Left colon (tissue), 2 donors: Measurements from ENCODE around the gene TAF1C. TPM values are rescaled to one million over a fixed set of nuclear protein-coding genes. Genes with fewer than 3 reads are reported as not detected.

ENCODE experiments used
- ATAC-seq: fragments of 200-7000 bp; cut with Tn5 transposase; one replicate; pipeline ENCODE4 v1.9.1; 2020; ENCODE audit warnings: mild to moderate bottlenecking, moderate library complexity
- DNase-seq, 2 donors: peaks; one replicate each; pipeline ENCODE4 v3.0.0-alpha.2; 2020
- intact Hi-C, 2 donors: fragments of 100-400 bp; cut with DNase I in 1 of 2; cut with micrococcal nuclease in 1 of 2; formaldehyde crosslinking; loops; one replicate each; pipeline versions ENCODE4 v1.11.2 to v1.14.0; 2022; cut with DNase I, micrococcal nuclease
- total RNA-seq, 2 donors: library from RNA; stranded (reverse); fragmentation: NEBNext Ultra II Directional; extraction: Animal tissue kit (Norgen Biotek cat#: 25700); gene quantifications; one replicate each; pipeline ENCODE4 v1.2.1, GENCODE V29; 2021
- donor health status: DM: no; HTN: no; CAD: no.
- donor health status: DM: yes; HTN: yes; CAD: no.

Gene TAF1C
- total RNA-seq, 2 donors from 2014 or later = 33.1 to 36.8 TPM

DNA sequence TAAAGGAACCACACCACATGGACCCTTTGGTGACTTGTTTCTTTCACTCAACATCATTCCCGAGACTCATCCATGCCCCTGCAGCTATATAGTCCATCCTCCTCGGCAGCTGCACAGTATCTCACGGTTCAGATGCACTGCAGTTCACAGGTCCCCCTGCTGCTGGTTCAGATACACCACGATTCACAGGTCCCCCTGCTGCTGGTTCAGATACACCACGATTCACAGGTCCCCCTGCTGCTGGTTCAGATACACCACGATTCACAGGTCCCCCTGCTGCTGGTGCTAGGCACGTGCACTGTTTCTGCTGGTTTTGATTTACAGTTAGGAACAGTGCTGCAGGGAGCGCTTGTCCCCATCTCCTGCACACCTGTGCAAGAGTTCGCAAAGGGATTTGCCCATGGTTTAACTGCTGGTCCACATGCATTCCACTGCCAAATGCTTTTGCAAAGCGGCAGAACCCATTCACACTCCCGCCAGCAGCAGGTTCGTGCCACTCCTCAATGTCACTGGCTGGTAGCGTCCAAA, 45.6 kb downstream of the TAF1C start:
- no peak for ATAC-seq
- intact Hi-C loops = no loop called here
- no peak for DNase-seq

DNA sequence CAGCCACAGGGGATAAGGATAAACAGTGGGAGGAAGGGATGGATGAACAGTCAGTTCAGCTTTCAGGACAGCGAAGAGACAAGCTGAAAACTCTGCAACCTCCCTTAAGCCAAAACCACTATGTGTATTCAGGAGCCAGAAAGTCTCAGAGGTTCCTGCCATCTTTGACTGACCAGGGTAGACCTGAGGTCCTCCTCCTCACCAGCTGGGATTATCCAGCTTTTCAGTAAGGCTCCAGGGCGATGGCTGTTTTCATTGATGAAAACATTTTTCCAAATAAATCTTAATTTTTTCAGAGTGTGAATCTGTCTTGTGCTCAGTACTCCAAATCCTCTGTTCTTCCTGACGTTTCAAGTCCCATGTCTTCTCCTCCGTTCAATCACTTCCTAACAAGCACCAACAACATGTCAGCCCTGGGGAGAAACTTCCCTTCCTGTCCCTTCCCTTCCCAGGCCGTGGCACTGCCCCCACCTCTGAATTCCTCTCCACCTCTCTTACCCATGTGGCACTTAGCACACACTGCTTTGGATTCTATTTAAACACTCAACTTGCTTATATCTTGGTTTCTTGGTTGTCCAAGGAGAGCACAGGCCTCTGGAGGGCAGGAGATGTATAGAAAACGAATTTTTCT, 47.1 kb downstream of the TAF1C start:
- intact Hi-C loops = no loop called here
- no peak for DNase-seq
- no peak for ATAC-seq

DNA sequence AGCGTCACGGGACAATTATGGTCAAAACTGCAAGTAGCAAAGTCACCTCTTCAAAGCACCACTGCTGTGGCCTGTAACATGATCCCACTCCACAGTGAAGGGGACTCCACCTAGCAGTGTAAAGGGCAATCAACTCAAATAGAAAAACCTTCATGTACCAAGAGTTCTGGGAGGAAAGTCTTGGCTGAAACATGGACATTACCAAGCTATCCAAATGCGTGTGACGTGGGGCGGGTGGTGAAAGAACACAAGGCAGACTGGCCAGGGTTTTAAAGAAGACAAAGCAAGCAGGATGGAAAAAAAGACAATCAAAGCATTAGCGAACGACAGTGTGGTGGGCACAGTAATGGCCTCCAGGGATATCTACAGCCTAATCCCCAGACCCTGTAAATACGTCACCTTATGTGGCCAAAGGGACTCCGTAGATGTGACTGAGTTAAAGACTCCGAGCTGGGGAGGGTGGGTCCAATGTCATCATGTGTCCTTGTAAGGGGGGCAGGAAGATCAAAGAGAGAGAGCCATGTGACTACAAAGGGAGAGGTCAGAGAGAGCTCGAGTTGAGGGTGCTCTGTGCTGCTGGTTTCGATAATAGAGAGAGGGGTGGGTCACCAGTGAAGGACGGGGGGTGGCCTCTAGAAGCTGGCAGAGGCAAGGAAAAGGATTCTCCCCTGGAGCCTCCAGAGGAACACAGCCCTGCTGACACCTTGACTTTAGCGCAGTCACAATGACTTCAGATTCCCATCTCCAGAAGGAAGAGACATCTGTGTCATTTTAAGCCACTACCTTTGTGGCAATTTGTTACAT, 47.8 kb downstream of the TAF1C start:
- DNase-seq (no peak), ATAC-seq (no peak)
- intact Hi-C loops = no loop called here

DNA sequence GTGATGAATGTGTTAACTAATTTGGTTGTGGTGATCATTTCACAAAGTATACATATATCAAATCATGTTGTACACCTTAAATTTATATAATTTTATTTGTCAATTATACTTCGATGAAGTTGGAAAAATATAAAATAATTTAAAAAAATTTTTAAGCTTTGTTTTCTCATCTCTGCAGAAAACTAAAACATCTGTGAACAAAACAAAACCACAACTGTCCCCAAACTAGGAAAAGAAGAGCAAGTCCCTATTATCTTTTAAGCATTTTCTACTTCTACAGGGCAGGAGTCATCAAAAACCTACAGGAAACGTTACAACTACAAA, 48.4 kb downstream of the TAF1C start:
- intact Hi-C loops = no loop called here
- no peak for ATAC-seq
- no peak for DNase-seq

DNA sequence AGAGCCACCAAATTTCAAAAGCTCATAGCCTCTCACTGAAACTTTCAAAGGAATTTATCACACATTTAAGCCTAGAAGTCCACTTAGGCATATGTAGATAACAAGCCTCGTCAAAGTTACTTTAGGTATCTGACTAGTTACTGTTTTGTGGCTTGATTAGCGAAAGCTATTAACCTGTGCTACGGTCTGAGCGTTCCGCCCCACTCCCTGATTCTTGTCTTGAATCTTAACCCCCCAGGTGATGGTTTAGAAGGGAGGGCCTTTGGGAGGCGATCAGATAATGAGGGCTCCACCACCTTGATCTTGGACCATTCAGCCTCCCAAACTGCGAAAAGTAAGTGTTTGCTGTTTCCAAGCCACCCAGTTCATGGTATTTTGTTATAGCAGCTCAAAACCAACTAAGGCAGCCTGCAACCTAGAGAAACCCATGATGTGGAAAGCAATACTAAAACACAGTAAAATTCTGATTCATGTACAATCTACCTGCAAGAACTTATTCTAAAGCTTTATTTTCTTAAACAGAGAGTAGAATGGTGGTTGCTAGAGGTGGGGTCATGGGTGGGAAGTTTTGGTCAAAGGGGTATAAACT, 49.0 kb downstream of the TAF1C start:
- intact Hi-C loops = no loop called here
- no peak for DNase-seq
- no peak for ATAC-seq

DNA sequence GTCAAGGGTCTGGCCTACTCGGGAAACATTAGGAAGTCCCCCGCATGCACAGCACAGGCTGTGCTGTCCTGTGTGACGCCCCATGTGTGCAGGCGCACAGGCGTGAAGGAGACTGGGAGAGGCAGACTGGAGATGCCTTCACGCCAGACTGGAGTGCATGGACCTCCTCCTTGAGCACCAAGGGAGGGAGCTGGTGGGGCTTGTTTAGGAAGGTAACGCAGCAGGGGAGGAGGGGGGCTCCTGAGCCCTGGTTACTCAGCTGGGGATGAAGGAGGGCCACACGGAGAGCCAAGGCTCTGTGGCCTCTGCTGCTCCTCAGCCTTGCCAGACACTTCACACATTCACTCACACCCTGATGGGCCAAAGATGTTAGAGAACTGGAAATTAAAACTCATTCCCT, 49.6 kb downstream of the TAF1C start:
- ATAC-seq (no peak), DNase-seq (no peak)
- intact Hi-C loops = no loop called here

DNA sequence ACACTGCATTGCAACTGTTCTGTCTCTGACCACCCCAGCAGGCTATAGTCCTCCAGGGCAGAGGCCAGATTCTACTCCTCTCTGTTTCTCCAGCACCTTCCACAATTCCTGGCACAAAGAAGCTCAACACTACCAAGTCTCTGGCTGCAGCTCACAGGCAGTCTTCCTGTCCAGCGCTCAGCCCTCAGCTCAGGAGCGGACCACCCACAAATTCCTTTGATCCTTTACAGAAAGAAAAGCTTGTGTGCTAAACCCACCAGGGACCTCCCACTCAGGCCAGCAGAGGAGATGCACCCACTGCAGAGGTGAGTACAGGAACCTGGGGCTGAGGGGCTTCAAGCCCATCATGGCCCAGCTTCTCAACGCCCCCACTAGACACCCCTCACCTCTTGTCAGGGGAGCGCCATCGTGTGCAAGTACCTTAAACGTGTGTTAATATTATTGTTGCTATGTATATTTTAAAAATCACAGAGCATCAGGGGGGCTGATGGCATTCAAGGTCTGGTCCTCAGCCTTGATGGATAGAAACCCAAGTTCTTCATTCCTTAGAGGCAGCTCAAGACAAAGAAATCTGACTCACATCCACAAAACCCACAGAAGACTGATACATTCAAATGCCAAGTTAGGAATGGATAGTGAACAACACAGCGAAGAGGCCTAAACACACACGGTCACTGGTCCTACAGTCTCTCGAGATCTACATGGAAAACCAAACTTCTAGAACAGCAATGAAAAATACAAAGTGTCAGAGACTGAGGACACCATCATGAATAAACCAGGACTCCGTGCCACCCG, 50.3 kb downstream of the TAF1C start:
- ATAC-seq (no peak), DNase-seq (no peak)
- intact Hi-C loops = no loop called here

DNA sequence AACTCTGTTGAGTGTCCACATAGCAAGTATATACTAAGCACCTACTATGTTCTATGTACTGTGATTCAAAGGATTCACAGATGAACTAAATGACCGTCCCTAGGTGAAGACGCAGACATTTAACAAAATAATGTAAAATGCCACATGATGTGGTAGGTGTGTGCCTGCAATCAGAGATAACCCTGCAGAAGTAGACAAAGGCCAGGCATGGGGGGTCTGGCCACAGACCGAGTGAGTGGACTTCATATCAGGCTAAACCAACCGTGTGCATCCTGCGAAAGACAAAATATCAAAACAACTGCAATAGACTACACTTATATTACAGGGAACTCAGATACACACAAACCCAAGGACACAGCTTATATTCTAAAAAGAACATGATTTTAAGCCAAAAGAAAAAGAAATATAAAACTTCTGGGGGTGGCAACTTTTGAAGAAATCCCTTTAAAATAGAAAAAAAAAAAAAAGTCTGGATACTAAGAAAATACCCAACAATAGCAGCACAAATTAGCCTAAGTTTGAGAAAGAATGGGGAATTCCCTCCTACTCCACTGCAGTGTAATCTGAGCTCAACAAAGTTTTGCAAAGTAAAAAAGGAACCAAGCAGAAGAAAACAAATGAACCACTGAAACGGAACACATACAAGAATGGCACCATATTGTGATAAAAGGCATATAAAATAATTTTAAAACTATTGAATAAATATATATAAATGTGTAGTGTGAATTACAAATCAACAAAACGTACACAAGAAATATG, 54.2 kb downstream of the TAF1C start:
- intact Hi-C loops = no loop called here
- ATAC-seq (no peak), DNase-seq (no peak)

DNA sequence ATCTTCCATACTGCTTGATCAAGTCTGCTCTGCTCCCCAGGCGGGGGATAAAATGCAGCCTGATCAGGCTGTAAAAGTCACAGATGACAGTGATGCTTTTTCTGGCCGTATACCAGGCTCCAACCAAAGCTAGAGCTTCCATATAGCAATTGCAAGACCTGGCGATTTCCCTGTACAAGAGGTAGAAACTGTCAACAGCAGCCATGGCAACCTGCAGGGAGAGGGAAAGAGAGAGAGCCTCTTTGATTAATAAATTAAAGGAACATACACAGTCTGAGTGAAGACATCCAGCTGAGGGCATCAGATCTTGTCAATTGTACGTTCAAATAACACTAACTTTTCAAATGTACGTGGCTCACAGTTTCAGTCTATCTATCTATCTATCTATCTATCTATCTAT, 55.7 kb downstream of the TAF1C start:
- intact Hi-C loops = no loop called here
- ATAC-seq (no peak), DNase-seq (no peak)

Other genes starting within 250 kb of the TAF1C start
- gene OSGIN1, start 233.8 kb downstream of the TAF1C start, total RNA-seq = 10 to 100 TPM; 14.5 to 14.7 TPM
- 1 to 10 TPM in 1 of 2 donors, under 1 TPM in 1; 0.24 to 1.0 TPM for gene NECAB2, start 218.8 kb downstream of the TAF1C start, total RNA-seq
- not detected for gene SLC38A8, start 144.3 kb downstream of the TAF1C start, total RNA-seq
- 10 to 100 TPM; 68.5 to 73.8 TPM for gene MBTPS1, start 70.1 kb downstream of the TAF1C start, total RNA-seq
- 10 to 100 TPM; 11.5 to 13.2 TPM for gene HSDL1, start 41.9 kb downstream of the TAF1C start, total RNA-seq
- under 1 TPM; 0.09 to 0.34 TPM for gene DNAAF1, start 41.7 kb downstream of the TAF1C start, total RNA-seq
- under 1 TPM in 1 of 2 donors, not detected in 1; 0.14 TPM for gene ADAD2, start 4.1 kb upstream of the TAF1C start, total RNA-seq
- gene KCNG4, start 53.0 kb upstream of the TAF1C start, total RNA-seq = not detected
- gene WFDC1, start 107.8 kb upstream of the TAF1C start, total RNA-seq = 10 to 100 TPM in 1 of 2 donors, 1 to 10 TPM in 1; 4.3 to 12.3 TPM
- 100 to 1,000 TPM; 188 to 253 TPM for gene ATP2C2, start 181.5 kb upstream of the TAF1C start, total RNA-seq